ENCODE data around the gene SH3GLB1.

GRCh38 chr1:86695400-86695799, 9.0 kb upstream of the SH3GLB1 start:
- no peak for TF ChIP-seq CTCF (conservative IDR thresholded peaks at IDR 0.05; ENCODE audit: low read length)
- TF ChIP-seq EZH2phosphoT487 (IDR thresholded peaks at IDR 0.05; ENCODE audit: borderline replicate concordance, low read depth, low read length) = no peak
